GM18861 (cell line): ENCODE measurements around the gene GRIN2A.

Experiments used
- ATAC-seq: cut with Tn5 transposase; IDR thresholded peaks from one replicate; pipeline ENCODE4 v1.9.1; 2021; ENCODE audit not compliant: unreplicated experiment

The GRIN2A gene

DNA sequence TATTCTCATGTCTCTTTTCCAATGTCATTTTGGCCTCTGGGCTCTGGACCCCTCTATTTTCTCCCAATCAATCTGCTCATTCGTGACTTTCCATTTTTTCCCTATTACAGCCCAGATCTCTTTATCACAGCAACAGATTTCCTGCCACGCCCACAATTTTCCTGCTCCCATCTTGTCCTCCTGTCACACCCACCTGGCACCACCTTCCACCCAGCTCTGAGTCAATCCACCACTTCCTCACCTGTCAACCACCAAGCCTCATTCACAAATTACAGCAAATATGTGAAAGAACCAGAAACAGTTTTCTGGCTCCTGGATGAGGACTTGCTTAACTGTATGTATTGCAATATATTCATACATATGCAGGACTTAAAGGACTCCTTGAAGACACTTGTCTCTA, 311.3 kb downstream of the GRIN2A start:
- no peak for ATAC-seq

DNA sequence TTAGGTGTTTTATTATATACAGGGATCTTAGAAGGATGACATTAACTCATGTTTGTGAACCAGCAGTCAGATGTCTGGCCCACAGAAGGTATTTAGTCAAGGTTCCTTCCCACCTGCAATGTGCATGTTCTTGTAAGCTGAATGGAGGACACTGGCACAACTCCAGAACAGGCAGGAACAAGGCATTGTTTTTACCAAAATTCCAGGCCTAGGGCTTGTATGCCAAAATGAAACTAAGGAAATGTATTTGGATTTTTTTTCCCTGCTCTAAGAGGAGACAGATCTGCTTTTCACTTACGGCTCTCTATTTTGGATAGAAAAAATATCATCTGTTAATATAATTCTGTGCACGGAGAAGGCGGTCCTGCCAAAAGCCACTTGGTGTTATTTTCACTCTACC, 312.5 kb downstream of the GRIN2A start:
- ATAC-seq, result no peak

DNA sequence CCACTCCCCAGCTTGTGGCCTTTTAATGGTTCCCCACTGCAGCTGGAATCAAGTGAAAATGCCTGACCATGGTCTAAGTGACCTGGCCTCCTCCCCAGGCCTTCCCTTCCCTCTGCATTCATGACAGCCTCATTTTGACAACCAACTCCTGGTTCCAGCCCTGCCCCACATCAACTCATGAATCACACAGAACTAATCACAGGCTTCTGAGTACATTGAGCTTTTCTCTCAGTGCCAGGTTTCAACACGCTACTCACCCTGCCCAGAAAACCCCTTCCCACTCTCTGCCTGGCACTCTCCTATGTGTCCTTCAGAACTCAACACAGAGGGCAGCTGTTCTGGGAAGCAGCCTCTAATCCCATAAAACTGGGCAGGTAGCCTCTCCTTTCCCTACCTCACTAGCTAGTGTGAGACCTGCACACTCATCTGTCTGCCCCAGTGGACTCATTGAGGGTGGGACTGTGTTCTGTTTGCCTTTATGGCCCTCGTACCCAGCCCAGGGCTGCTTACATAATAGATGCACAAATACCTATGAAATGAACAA, 313.6 kb downstream of the GRIN2A start:
- no peak for ATAC-seq

DNA sequence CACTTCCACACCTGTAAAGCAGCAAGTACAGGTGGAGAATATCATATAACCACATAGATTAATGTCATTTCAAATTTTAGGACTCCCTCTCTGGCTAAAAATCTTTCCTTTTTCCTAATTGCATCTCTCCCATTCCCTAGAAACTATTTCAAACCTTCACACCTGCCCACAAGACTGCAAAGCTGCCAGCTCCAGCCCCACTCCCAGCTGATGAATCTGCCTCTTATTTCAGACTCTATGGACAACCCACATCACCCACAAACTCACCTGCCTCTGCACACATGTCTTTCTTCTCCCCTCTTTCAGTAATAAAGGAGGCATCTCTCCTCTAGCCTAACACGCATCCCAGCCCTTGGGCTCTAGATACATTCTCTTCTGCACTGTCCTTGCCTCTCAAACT, 315.1 kb downstream of the GRIN2A start:
- ATAC-seq, result no peak

- no peak for ATAC-seq
Measured at GRCh38 chr16:9864461-9864860, 317.8 kb downstream of the GRIN2A start.

GRCh38 chr16:9862327-9862726, 319.9 kb downstream of the GRIN2A start:
- ATAC-seq, result no peak

GRCh38 chr16:9860876-9861275, 321.4 kb downstream of the GRIN2A start:
- no peak for ATAC-seq

DNA sequence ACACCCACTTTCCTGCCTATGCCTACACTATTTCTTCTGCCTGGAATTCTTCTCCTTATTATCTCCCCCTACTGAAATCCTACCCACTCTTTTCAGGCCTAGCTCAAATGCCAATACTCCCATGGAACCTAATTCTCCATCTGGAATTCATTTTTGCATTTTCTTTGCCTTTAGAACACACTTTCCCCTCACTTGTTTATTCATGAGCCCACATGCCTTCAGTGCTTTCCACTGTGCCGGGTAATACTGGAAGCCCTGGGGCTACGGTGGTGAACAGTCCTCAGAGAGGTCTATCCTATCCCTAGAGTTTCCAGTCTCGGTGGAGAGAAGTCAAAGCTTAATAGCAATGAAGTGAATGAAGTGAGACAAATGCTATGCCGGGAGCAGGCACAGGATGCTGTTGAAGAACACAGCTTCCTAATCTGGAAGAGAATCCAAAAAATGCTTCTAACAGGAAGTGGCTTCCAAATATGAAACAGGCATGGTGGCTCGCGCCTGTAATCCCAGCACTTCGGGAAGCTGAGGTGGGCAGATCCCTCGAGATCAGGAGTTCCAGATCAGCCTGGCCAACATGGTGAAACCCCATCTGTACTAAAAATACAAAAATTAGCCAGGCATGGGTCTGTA, 322.4 kb downstream of the GRIN2A start:
- no peak for ATAC-seq

DNA sequence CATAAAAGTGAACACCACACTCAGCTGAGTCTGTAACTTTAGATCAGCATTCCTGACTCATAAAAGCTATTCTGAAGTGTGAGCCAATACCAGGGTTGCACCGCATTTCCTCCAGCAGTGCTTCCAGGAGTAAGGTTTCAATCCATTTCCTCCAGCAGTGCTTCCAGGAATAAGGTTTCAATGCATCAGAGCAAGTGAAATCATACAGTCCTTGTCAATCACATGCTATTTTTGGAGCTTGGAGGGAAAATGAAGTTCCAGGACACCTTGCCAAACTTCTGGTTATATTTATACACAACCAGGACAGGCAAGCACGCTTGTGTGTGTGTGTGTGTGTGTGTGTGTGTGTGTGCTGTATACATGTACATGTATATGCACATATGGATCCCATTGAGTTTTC, 327.6 kb downstream of the GRIN2A start:
- no peak for ATAC-seq

DNA sequence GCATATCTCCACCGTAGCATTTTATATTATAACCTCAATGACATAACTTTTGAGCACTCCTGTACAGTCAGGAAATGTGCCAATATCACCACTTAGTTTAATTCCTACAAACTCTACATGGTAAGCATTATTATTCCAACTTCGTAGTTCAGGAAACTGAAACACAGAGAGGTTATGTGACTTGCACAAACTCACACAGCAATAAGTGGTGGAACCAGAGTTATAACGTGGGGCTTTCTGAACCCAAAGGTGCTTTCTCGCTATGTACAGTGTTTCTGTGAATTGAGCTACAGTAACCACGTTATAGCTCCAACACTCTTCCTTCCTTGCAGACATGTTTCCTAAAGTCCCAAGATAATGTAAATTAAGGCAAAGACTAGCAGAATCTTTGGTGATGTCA, 330.2 kb downstream of the GRIN2A start:
- no peak for ATAC-seq

DNA sequence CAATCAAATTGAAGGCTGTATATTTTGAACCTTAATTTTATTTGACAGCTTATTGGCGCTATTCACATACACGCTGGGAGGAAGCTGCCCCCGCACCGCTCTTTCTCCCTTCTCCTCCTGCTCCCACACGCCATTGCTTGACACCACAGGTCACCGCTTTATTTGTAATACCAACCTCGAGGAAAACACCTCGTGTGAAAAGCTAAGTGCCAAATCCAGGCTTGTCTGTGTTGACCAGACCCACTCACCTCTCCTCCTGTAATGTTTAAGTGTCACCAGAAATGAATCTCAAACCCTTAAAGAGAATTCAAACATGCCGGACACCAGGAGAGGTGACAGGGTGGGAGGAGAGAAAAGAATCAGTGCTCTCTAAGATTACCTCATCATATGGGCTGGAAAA, 331.4 kb downstream of the GRIN2A start:
- no peak for ATAC-seq

DNA sequence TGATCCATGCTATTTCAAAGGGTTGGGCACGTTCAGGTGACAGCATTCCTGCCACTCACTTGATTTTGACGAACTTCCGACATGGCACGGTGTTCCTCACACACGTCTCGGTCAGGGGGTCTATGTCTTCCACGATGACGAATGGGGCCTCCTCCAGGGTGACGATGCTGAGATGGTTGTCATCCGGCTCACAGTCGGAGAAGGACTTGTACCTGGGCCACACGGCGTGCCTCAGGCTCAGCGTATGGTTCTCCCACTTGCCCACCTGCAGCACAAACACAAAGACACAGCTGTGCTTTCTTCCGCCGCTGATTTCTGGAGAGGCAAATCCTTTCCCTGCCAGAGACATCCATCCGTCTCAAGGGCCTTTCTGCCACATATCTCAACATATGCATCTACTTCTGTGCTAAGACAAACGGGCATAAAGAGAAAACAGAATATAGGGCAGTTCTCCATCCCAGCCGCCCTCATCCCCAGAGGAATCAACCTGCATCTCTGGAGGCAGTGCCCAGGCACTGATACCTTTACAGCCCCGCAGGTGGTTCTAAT, 332.5 kb downstream of the GRIN2A start:
- no peak for ATAC-seq

DNA sequence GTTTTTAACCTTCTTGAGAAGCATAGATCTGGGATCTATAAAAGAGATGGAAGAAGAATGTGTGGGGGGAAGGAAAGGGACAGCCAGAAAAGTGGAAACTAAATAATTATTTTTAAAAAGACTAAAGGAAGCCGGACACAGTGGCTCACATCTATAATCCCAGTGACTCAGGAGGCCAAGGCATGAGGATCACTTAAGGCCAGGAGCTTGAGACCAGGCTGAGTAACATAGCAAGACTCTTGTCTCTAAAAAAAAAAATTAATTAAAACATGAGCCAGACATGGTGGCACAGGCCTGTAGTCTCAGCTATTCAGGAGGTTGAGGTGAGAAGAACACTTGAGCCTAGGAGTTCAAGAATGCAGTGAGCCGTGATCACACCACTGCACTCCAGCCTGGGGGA, 335.1 kb downstream of the GRIN2A start:
- ATAC-seq, result no peak

DNA sequence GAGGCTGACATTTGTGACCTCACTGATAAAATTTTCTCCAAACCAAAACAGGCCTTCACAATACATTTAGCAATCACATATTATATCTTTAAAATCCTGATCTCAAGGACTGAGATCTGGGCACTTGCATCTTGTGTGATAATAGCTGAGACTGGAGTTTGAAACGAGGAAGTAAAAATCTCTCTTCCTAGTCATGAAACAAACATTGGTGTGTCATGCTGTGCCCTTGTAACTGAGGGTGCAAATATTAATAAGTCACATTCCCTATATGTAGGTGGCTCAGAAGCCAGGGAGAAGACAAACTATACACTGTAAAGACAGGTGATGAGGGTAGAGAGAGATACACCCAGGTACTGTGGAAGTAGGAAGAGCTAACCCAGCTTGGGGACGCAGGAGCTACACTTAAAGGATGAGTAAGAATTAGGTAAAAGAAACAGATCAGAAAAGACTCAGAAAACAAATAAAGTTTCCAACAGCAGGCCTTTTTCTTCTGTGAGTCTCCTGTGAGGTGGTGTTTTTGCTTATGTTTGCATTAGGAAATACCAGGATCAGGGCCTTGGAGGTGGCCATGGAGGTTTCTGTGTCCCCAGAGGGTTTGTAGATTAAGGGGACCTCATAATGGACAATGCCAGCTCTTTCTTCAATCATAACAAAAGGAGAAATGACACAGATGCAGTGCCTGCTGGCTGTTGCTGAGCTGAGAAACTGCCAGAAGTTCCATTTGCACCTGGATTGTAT, 335.7 kb downstream of the GRIN2A start:
- ATAC-seq, result no peak

GRCh38 chr16:9845661-9846361, 336.4 kb downstream of the GRIN2A start:
- ATAC-seq, result no peak

DNA sequence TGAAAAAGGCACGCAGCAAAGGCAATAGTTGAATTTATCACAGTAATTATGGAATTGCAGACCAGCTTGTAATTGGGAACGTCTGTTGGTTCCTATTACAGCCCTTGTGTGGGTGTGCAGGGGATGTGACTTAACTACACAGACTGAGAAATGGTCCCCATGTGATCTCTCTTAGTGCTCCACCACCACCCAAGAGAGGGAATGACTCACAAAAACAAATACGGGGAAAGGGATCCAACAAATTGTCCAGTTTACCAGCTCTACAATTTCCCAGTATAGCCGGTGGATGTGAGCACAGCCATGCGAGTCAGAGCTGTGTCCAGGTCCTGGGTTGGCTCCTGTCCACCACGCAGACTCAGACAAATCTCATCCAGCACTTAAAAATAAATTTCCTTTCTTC, 337.9 kb downstream of the GRIN2A start:
- ATAC-seq, result no peak

GRCh38 chr16:9843424-9844018, 338.7 kb downstream of the GRIN2A start:
- no peak for ATAC-seq

- ATAC-seq, result no peak
Measured at GRCh38 chr16:9840761-9841665, 341.2 kb downstream of the GRIN2A start.

- ATAC-seq, result no peak
Measured at GRCh38 chr16:9837481-9837880, 344.7 kb downstream of the GRIN2A start.

GRCh38 chr16:9836118-9836736, 346.0 kb downstream of the GRIN2A start:
- ATAC-seq, result no peak
